GM18526 (cell line): ENCODE measurements around the gene GPHA2.

ENCODE experiments used
- POLR2A ChIP-seq: IDR thresholded peaks from 3 replicates; pipeline ENCODE4 v1.6.1; 2011; ENCODE audit not compliant: insufficient read length; ENCODE audit errors: extremely low read depth

GPHA2 gene

DNA sequence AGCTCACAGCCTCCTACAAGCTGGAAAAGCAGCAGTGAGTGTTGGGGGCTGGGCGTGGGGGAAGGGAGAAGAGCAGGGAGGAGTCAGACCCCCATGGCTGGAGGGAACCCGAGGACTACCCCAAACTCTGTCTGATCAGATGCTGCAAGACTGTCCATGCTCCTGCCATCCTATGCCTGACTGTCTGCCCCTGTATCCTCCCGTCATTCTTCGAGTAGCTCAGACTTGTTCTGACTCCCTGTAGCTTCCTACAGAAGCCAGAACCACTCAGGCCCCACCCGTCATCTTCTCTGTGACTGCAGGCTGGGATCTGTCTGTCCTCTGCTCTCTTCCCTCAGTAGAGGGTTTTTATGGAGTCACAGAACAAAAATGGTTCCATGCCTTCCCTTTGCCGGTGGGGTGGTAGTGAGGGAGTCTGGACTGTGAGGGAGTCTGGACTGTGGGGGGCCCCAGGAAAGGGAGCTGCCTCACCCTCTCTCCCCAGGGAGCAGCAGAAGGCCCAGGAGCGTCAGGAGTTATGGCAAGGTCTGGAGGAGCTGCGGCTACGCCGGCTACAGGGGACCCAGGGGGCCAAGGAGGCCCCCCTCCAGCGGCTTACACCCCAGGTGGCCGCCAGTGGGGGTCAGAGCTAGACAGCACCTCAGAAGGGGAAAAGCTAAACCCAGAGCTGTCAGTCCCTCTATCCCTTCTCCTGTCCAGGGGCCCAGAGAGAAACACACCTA, 2.3 kb downstream of the GPHA2 start:
- no peak for TF ChIP-seq POLR2A

DNA sequence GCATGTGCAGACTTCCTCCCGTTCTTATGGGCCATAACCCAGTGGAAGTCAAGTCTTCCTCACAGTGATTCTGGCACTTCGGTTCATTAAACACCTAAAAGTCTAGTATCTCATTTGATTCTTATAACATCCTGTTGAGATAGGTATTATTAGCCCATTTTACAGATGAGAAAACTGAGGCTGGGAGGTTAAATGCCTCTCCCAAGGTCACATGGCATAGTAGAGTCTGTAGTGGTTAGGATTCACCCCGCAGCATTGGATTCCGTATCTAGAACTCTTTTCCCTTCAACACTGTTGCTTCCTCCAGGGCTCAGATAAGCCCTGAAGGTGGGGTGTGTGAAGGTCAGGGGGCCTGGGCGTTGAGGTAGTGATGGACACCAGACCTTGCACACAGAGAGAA, 3.4 kb downstream of the GPHA2 start:
- no peak for TF ChIP-seq POLR2A

GRCh38 chr11:64931290-64931689, 4.4 kb downstream of the GPHA2 start:
- TF ChIP-seq POLR2A: no peak

DNA sequence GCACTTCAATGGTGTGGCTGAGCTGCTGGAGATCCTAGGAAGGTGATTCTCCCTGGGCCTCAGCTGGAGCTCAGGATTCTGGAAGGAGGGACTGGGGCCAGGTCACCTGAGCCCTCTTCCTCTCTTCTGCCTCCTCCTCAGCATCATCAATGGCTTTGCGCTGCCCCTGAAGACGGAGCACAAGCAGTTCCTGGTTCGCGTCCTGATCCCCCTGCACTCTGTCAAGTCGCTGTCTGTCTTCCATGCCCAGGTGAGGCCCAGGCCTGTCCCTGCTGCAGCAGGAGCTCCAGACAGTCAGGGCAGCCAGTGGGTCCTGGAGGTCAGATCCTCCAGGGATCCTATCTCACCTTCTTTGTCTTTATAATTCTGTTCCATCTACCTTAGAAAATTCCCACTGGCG, 5.4 kb downstream of the GPHA2 start:
- no peak for TF ChIP-seq POLR2A

DNA sequence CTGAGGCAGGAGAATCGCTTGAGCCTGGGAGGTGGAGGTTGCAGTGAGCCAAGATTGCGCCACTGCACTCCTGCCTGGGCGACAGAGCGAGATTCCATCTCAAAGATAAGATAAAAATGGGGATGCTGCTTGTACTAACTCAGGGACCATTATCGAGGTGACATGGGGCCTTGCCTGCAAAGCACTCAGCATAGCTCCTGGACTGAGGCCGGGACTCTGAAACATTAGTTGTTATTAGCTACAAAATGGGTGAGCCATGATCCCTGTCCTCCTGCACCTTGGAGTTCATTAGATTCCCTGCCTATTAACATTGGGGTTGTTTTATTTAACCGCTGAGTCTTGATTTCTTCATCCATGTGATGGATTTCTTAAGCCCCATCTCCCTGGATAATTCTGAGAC, 6.1 kb downstream of the GPHA2 start:
- TF ChIP-seq POLR2A: no peak

DNA sequence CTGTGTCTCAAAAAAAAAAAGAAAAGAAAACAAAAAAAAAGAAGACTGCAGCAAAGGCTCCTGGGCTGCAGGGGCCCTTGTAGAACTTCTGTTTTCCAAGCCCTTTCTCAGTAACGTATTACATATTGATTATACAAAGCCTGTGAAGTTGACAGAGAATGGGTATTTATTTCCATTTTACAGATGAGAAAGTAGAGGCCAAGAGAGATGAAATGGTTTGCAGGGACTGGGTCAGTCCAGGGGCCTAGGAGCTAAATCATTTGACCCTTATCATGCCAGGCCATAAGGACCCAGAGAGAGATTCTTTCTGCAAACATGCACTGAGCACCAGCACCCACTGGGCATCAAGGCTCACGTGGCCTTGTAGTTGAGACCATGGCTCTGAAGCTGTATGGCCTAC, 6.7 kb downstream of the GPHA2 start:
- no peak for TF ChIP-seq POLR2A

- TF ChIP-seq POLR2A: no peak
Measured at GRCh38 chr11:64926689-64927088, 9.0 kb downstream of the GPHA2 start.

GRCh38 chr11:64925536-64926436, 9.9 kb downstream of the GPHA2 start:
- TF ChIP-seq POLR2A: no peak

DNA sequence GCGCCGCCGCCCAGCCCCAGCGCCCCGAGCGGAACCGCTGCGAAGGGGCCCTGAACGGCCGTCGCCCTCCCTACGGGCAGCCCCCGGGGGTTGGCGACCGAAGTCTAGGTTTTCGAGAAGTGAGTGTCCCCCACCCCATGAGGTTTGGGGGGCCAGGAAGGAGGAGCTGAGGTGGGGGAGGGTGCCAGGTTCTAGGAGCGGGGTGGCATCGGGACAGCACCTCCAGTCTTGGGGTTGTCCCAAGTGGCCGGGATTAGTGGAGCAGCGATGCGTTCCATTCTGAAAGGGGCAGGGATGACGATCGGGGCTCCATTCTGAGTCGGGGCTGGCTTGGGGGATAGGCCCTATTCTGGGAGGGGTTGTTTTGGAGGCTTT, 10.8 kb downstream of the GPHA2 start:
- no peak for TF ChIP-seq POLR2A

DNA sequence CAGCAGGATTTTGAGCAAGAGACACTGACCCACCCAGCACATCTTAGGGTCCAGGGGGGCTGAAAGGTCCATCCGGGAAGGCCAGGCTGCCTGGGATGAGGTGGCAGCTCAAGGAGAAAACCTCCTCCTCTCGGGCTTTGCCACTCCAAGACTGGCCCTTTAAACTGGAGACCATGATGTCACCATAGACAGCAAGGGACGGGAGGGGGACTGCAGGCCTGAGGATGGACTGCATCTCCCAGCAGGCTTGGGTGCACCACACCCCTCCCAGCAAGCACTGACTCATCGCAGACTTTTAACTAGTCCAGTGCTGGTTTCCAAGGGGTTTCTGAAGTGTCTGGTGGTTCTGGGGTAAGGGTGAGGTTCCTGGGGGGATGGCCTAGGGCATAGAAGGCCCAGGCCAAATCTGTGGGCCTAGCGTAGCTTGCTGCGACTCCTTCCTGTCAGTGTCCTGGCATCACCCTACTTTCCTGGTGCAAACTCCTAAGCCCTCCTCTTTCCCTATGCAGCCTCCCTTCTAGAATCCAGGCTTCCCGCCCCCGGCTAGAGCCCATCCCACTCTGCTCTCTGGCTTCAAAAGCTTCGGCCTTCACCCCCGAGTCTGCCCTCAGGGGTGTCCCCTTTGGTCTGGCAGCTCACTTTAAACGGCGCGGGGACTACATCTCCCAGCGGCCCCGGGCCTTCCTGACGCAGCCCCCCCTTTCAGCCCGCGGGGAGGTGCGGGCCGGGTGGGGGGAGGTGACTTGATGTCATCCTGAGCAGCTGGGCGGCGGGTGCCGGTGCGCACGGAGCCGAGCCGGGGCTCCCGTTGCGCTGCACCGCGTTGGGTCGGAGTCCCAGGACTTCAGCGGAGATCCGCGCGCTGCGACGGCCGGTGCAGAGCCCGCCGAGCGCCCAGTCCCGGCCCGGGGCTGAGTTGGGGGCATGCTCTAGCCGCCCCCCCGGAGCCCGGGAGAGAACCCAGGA, 11.5 kb downstream of the GPHA2 start, which contains the start of gene PPP2R5B:
Gene PPP2R5B, plus strand, starts transcription at position 746 of the 966 bp plus-strand sequence. CDS start 1,046 bp downstream, outside the sequence.
- no peak for TF ChIP-seq POLR2A

GRCh38 chr11:64923151-64923661, 12.5 kb downstream of the GPHA2 start:
- TF ChIP-seq POLR2A: no peak

- no peak for TF ChIP-seq POLR2A
Measured at GRCh38 chr11:64921384-64921783, 14.3 kb downstream of the GPHA2 start.

- no peak for TF ChIP-seq POLR2A
Measured at GRCh38 chr11:64920124-64920523, 15.6 kb downstream of the GPHA2 start.

DNA sequence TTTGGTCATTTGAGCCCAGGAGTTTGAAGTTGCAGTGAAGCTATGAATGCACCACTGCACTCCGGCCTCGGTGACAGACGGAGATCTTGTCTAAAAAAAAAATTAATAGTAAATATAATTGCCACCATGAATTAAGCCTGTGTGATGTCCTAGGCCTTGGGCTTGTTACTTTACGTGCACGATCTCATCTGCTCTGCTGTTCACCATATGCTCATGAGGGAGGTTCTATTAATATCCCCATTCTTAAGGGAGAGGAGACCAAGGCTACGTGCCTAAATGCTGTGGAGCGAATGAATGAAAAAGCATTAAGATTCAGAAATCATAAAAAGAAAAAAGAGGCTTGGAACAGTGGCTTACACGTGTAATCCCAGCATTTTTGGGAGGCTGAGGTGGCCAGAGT, 16.1 kb downstream of the GPHA2 start:
- TF ChIP-seq POLR2A: no peak

- no peak for TF ChIP-seq POLR2A
Measured at GRCh38 chr11:64918017-64918416, 17.7 kb downstream of the GPHA2 start.

GRCh38 chr11:64917663-64917995, 18.1 kb downstream of the GPHA2 start:
- no peak for TF ChIP-seq POLR2A
